HepG2 (cell line): Measurements from ENCODE around the gene ZMYM4. TPM values are rescaled to one million over a fixed set of nuclear protein-coding genes. Genes with fewer than 3 reads are reported as not detected.

ENCODE experiments used
- ATAC-seq: fragments of 200-7000 bp; cut with Tn5 transposase; 3 replicates; pipeline ENCODE4 v1.9.1; 2020; ENCODE audit warnings: mild to moderate bottlenecking, moderate library complexity
- BruUV-seq: library from RNA; stranded (reverse); fragments of 400-500 nt; replicated peaks from 2 replicates; lab custom pipeline; 2021; lab: Mats Ljungman, UMichigan
- CTCF ChIA-PET: fragments of 300-600 bp; formaldehyde crosslinking; extraction: SDS; loops from one replicate; lab custom pipeline; 2021; ENCODE audit warnings: low total read pairs, inconsistent platforms, low intra/inter-chr PET ratio; lab: Yijun Ruan, JAX
- POLR2A ChIA-PET: fragments of 350-600 bp; sonication (Branson Sonifier 250); formaldehyde crosslinking; loops from one replicate; lab custom pipeline; 2020; ENCODE audit warnings: antibody characterized with exemption, inconsistent platforms; lab: Yijun Ruan, JAX
- DNase-seq: peaks from one replicate; pipeline ENCODE4 v3.0.0-alpha.2; 2015; ENCODE audit warnings: low spot score
- FAIRE-seq: peaks from 3 replicates; lab custom pipeline; 2011; peaks lifted over from hg19 to GRCh38; lab: Jason Lieb, UNC
- H2AFZ ChIP-seq: one replicate; pipeline ENCODE4 v1.6.1; 2011; ENCODE audit warnings: low read length, inconsistent platforms
- H3K27ac ChIP-seq: fragments of 300-600 bp; 3 replicates; pipeline ENCODE4 v1.8.0; 2011; ENCODE audit warnings: mixed run types, mild to moderate bottlenecking, mixed read lengths, low read length, inconsistent platforms; ENCODE audit not compliant: insufficient read depth; ENCODE audit errors: extremely low read length
- H3K27me3 ChIP-seq, 2 experiments: fragments of 200-600 bp in 1 of 2; 2 replicates in 1 of 2; 3 replicates in 1 of 2; pipeline versions ENCODE4 v1.6.0 to v1.8.0; 2011; ENCODE audit warnings: low read length in 2 of 2, mild to moderate bottlenecking in 2 of 2, moderate library complexity in 2 of 2, inconsistent platforms in 1 of 2; ENCODE audit not compliant: insufficient read depth in 2 of 2, control insufficient read depth in 1 of 2
- H3K36me3 ChIP-seq, 2 experiments: fragments of 200-600 bp in 1 of 2; replicated peaks in 1 of 2; 2 replicates in 1 of 2; 3 replicates in 1 of 2; pipeline versions ENCODE4 v1.5.1 to v1.8.0; 2011; ENCODE audit warnings: low read length in 2 of 2, inconsistent platforms in 1 of 2; ENCODE audit not compliant: insufficient read depth in 2 of 2, control insufficient read depth in 1 of 2
- H3K4me1 ChIP-seq: 2 replicates; pipeline ENCODE4 v1.5.1; 2012; ENCODE audit warnings: low read length, inconsistent platforms; ENCODE audit not compliant: insufficient read depth
- H3K4me2 ChIP-seq: 2 replicates; pipeline ENCODE4 v1.6.0; 2011; ENCODE audit warnings: low read depth, low read length, inconsistent platforms
- H3K4me3 ChIP-seq, 3 experiments: fragments of 200-600 bp in 1 of 3; sonication (generic), shearing (Covaris generic) in 1 of 3; replicated peaks in 1 of 3; 2 replicates each; pipeline ENCODE4 v1.5.1; 2011 to 2016; ENCODE audit warnings: low read length in 3 of 3, inconsistent platforms in 2 of 3, low read depth in 2 of 3, mild to moderate bottlenecking in 2 of 3, control low read depth in 1 of 3, mixed read lengths in 1 of 3; ENCODE audit not compliant: insufficient read depth in 1 of 3
- H3K79me2 ChIP-seq: one replicate; pipeline ENCODE4 v1.6.1; 2011; ENCODE audit warnings: low read length, inconsistent platforms; ENCODE audit not compliant: insufficient read depth
- H3K9ac ChIP-seq: 2 replicates; pipeline ENCODE4 v1.6.0; 2011; ENCODE audit warnings: mild to moderate bottlenecking, low read depth, low read length, inconsistent platforms; ENCODE audit not compliant: insufficient read depth
- H3K9me3 ChIP-seq: 2 replicates; pipeline ENCODE4 v1.5.1; 2012; ENCODE audit warnings: mild to moderate bottlenecking, low read length
- H4K20me1 ChIP-seq: 2 replicates; pipeline ENCODE4 v1.6.0; 2011; ENCODE audit warnings: inconsistent platforms, mild to moderate bottlenecking, low read length, moderate library complexity; ENCODE audit not compliant: insufficient read depth
- CTCF ChIP-seq: sonication (generic); formaldehyde crosslinking; IDR thresholded peaks from 2 replicates; pipeline ENCODE4 v1.5.0; 2020; ENCODE audit warnings: mild to moderate bottlenecking, missing genetic modification reagents, moderate library complexity
- IRX3 ChIP-seq: sonication (generic); formaldehyde crosslinking; IDR thresholded peaks from 2 replicates; pipeline ENCODE4 v1.8.1; 2023; ENCODE audit warnings: mild to moderate bottlenecking, low read depth, missing genetic modification reagents, borderline replicate concordance
- JARID2 ChIP-seq: sonication (generic); formaldehyde crosslinking; IDR thresholded peaks from 2 replicates; pipeline ENCODE4 v1.8.1; 2023; ENCODE audit warnings: missing genetic modification reagents, inconsistent platforms; ENCODE audit not compliant: insufficient replicate concordance
- NFRKB ChIP-seq: fragments of 450-650 bp; IDR thresholded peaks from 2 replicates; pipeline ENCODE4 v1.6.1; 2017
- NR0B2 ChIP-seq: sonication (generic); formaldehyde crosslinking; IDR thresholded peaks from 2 replicates; pipeline ENCODE4 v1.4.0; 2020; ENCODE audit warnings: mild to moderate bottlenecking, missing genetic modification reagents
- POLR2AphosphoS2 ChIP-seq: IDR thresholded peaks from 2 replicates; pipeline ENCODE4 v1.6.1; 2011; ENCODE audit warnings: low read depth, low read length, improper control_type of control experiment
- RAD21 ChIP-seq: fragments of 450-650 bp; formaldehyde crosslinking; IDR thresholded peaks from 2 replicates; pipeline ENCODE4 v1.5.0; 2020; ENCODE audit warnings: mild to moderate bottlenecking
- SALL1 ChIP-seq: sonication (generic); formaldehyde crosslinking; IDR thresholded peaks from 2 replicates; pipeline ENCODE4 v1.8.0; 2022; ENCODE audit warnings: mild to moderate bottlenecking, missing genetic modification reagents
- SMC3 ChIP-seq: IDR thresholded peaks from 2 replicates; pipeline ENCODE4 v1.6.1; 2011; ENCODE audit warnings: low read length, improper control_type of control experiment
- STAG1 ChIP-seq: sonication (generic); formaldehyde crosslinking; IDR thresholded peaks from 2 replicates; pipeline ENCODE4 v1.4.0; 2020; ENCODE audit warnings: missing genetic modification reagents
- SYNCRIP ChIP-seq: fragments of 200-400 bp; formaldehyde crosslinking; IDR thresholded peaks from 2 replicates; pipeline ENCODE4 v1.6.1; 2018; ENCODE audit warnings: mild to moderate bottlenecking, low read depth, low read length; ENCODE audit not compliant: insufficient read depth
- TBL1XR1 ChIP-seq: fragments of 150-350 bp; IDR thresholded peaks from 2 replicates; pipeline ENCODE4 v1.6.1; 2014; ENCODE audit warnings: borderline replicate concordance, low read length; ENCODE audit not compliant: partially characterized antibody
- TRIM22 ChIP-seq: fragments of 450-650 bp; IDR thresholded peaks from 2 replicates; pipeline ENCODE4 v1.6.1; 2017
- ZNF256 ChIP-seq: sonication (generic); formaldehyde crosslinking; conservative IDR thresholded peaks from 2 replicates; pipeline ENCODE4 v1.4.0; 2020; ENCODE audit warnings: missing genetic modification reagents
- ZNF780A ChIP-seq: sonication (generic); formaldehyde crosslinking; IDR thresholded peaks from 2 replicates; pipeline ENCODE4 v1.8.0; 2022; ENCODE audit warnings: mild to moderate bottlenecking, missing genetic modification reagents, moderate library complexity
- WGBS: methylation state at CpG from one replicate; pipeline ENCODE4 v1.1.6; 2017; ENCODE audit warnings: low lambda C conversion rate; 5-methylcytosine and 5-hydroxymethylcytosine counted together
- in situ Hi-C: cut with HindIII; loops from 2 replicates; pipeline ENCODE4 v1.10.0; 2017; ENCODE audit warnings: low pct_unique_long_range_greater_than_20kb; ENCODE audit not compliant: extremely low pct_ligation_motif_present
- intact Hi-C: fragments of 100-400 bp; cut with micrococcal nuclease; formaldehyde crosslinking; loops from one replicate; pipeline ENCODE4 v1.10.0; 2022; ENCODE audit not compliant: unreplicated experiment
- polyA plus RNA-seq, 8 experiments: library from polyadenylated mRNA; depleted of rRNA in 3 of 8; stranded (reverse) in 7 of 8; unstranded in 1 of 8; fragments of >200 nt; fragmentation: Illumina TruSeq in 4 of 8; extraction: Trizol in 4 of 8; gene quantifications; 2 replicates each; pipeline versions ENCODE4 v1.2.1 to v1.2.3, GENCODE V29; 2011 to 2016; ENCODE audit warnings: low read depth in 4 of 8, missing spikeins in 1 of 8, mixed read lengths in 1 of 8; ENCODE audit not compliant: insufficient read depth in 1 of 8
- total RNA-seq, 5 experiments: library from RNA; depleted of rRNA; stranded (reverse); fragments of >200 nt; fragmentation: Illumina TruSeq; extraction: Trizol; gene quantifications; 2 replicates each; pipeline ENCODE4 v1.2.3, GENCODE V29; 2016; ENCODE audit warnings: low read depth in 1 of 5
- TF ChIP-seq, protein P1 (sequence below): IDR thresholded peaks from 2 replicates; pipeline ENCODE4 v1.6.1; 2016; ENCODE audit warnings: missing genetic modification reagents, missing compliant biosample characterization

ZMYM4 gene
- total and polyA plus RNA-seq, 2 of the 13 experiments (the other 11 are each of a cell fraction or from before 2014, with no cell fraction given) = 13.9 to 37.6 TPM

DNA sequence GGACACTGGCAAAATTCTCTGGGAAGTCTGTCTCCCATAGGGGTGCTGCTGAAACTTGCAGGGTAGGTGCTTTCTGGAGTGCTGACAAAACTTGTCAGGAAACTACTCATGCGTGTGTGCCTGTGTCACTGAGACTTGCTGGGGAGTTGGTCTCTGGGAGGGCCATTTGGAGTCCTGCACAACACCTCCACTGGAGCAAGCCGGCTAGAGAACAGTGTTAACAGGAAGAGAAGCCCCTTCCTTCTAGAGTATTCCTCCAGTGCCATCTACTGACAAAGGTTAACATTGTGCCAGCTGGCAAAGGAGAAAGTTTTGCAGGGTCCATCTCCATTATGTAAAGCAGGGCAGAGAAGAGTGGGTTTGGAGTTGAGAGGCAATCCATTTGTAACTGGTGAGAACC, 30.0 kb downstream of the ZMYM4 start:
- POLR2A ChIA-PET = no interaction called here
- Histone ChIP-seq H2AFZ (no peak overlapping the region), H3K27me3 (no peaks in the 10 kb centered on the region), H3K36me3 (peaks cover 5 to 26% of the 10 kb centered on the region in 2 experiments; a peak in 4 of 5 replicates), H3K4me2 (no peak overlapping the region), H3K4me1 (no peaks in the 10 kb centered on the region), H3K79me2 (peaks cover 13% of the 10 kb centered on the region), H3K9ac (no peak overlapping the region), H3K9me3 (no peaks in the 10 kb centered on the region)
- no TSS peak for BruUV-seq
- intact Hi-C loops = loop anchor here (1.0 kb wide), 1 partner anchor 96 kb away; no protein-coding TSS in a partner anchor
- no peak for FAIRE-seq
- TF ChIP-seq ZNF256 (CRISPR knock-in tag) (no peak), RAD21 (CRISPR knock-in tag) (peak; percentile 45; the same call in 1 of the 2 replicates), ZNF780A (CRISPR knock-in tag) (no peak), SMC3 (peak; percentile 30; the same call in 1 of the 2 replicates), IRX3 (CRISPR knock-in tag) (no peak), CTCF (CRISPR knock-in tag) (peak; percentile 65), STAG1 (CRISPR knock-in tag) (peak; percentile 73)
- TF ChIP-seq, all 625 proteins: peak for 4
- DNase-seq (peak; percentile 38), ATAC-seq (peak; percentile 80)
- in situ Hi-C loops = no loop called here
- no peak overlapping the region for H3K4me3 ChIP-seq
- no peak overlapping the region for H3K27ac ChIP-seq
- 93% methylated on average over 2 of the region's 2 CpGs for WGBS
- no peaks in the 10 kb centered on the region for H4K20me1 ChIP-seq
- CTCF ChIA-PET = interaction anchor here (2.1 kb wide), 1 partner anchor 96 kb away, joined by 16 read pairs; no protein-coding TSS in a partner anchor

DNA sequence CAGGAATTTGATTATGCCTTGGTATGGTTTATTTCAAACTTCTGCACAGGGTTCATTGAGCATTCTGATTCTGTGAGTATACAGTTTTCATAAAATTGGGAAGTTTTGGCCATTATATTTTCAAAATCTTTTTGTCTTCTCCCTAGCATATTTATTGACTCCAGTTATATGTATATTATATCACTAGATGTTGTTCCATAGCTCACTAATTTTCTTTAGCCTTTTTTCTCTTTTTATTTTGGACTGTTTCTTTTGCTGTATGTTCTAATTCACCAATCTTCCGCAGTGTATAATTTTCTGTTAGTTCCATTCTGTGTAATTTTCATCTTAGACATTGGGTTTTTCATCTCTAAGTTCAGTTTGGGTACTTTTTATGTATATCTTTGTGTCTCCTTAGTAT, 31.9 kb downstream of the ZMYM4 start:
- intact Hi-C loops (no loop called here), in situ Hi-C loops (no loop called here)
- 98% methylated on average over 1 of the region's 1 CpG for WGBS
- H3K4me1 ChIP-seq = no peaks in the 10 kb centered on the region
- no peak overlapping the region for H3K9ac ChIP-seq
- ChIA-PET POLR2A (no interaction called here), CTCF (no interaction called here)
- DNase-seq = no peak
- no peak overlapping the region for H2AFZ ChIP-seq
- FAIRE-seq = no peak
- H3K4me2 ChIP-seq = no peak overlapping the region
- no peak for ATAC-seq
- BruUV-seq = no TSS peak
- H3K4me3 ChIP-seq = no peak overlapping the region
- no peaks in the 10 kb centered on the region for H3K27me3 ChIP-seq
- no peaks in the 10 kb centered on the region for H3K9me3 ChIP-seq
- no peak overlapping the region for H3K27ac ChIP-seq
- peaks cover 13% of the 10 kb centered on the region for H3K79me2 ChIP-seq
- peaks cover 5 to 27% of the 10 kb centered on the region in 2 experiments; a peak in 4 of 5 replicates for H3K36me3 ChIP-seq
- H4K20me1 ChIP-seq = no peaks in the 10 kb centered on the region
- TF ChIP-seq NR0B2 (CRISPR knock-in tag) (no peak), SALL1 (CRISPR knock-in tag) (no peak), NFRKB (no peak), JARID2 (CRISPR knock-in tag) (no peak), POLR2AphosphoS2 (no peak), SYNCRIP (no peak), TRIM22 (no peak), TBL1XR1 (no peak)
- TF ChIP-seq, protein P1, sequence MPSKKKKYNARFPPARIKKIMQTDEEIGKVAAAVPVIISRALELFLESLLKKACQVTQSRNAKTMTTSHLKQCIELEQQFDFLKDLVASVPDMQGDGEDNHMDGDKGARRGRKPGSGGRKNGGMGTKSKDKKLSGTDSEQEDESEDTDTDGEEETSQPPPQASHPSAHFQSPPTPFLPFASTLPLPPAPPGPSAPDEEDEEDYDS = no peak
